Caco-2 (cell line): Measurements from ENCODE around the gene SEMA6D. TPM values are rescaled to one million over a fixed set of nuclear protein-coding genes. Genes with fewer than 3 reads are reported as not detected.
A peak's percentile ranks its signal among the peaks of the same experiment; 100 is the strongest.

Experiments used
- BruUV-seq: library from RNA; stranded (reverse); fragments of 400-500 nt; replicated peaks from 2 replicates; lab custom pipeline; 2021; lab: Mats Ljungman, UMichigan
- CTCF ChIA-PET: fragments of 300-600 bp; sonication (Branson Sonifier 250); formaldehyde crosslinking; loops from one replicate; lab custom pipeline; 2022; ENCODE audit warnings: antibody characterized with exemption; lab: Charles Lee
- POLR2A ChIA-PET: fragments of 300-600 bp; sonication (Branson Sonifier 250); formaldehyde crosslinking; loops from one replicate; lab custom pipeline; 2022; ENCODE audit warnings: antibody characterized with exemption; lab: Charles Lee
- DNase-seq, 2 experiments: peaks; one replicate each; pipeline versions ENCODE4 v3.0.0 to v3.0.0-alpha.2; 2020 to 2022
- H3K27me3 ChIP-seq: replicated peaks from 2 replicates; pipeline ENCODE4 v1.6.0; 2011; ENCODE audit warnings: low read length; ENCODE audit not compliant: control insufficient read depth, insufficient read depth
- H3K36me3 ChIP-seq: 2 replicates; pipeline ENCODE4 v1.5.1; 2011; ENCODE audit warnings: low read length; ENCODE audit not compliant: control insufficient read depth, insufficient read depth
- H3K4me1 ChIP-seq: fragments of 250-450 bp; sonication (Bioruptor Pico); 2 replicates; pipeline ENCODE4 v1.5.1; 2020; ENCODE audit warnings: mild to moderate bottlenecking
- H3K4me3 ChIP-seq: 2 replicates; pipeline ENCODE4 v1.5.1; 2011; ENCODE audit warnings: low read depth, mild to moderate bottlenecking, control low read depth, low read length
- H3K9me3 ChIP-seq: fragments of 250-450 bp; sonication (Bioruptor Pico); 2 replicates; pipeline ENCODE4 v1.5.1; 2020; ENCODE audit warnings: mild to moderate bottlenecking, moderate library complexity
- H3K27ac Mint-ChIP-seq: one replicate; pipeline ENCODE4 v1.8.0; 2022; ENCODE audit warnings: mixed read lengths; ENCODE audit not compliant: unreplicated experiment
- H3K27me3 Mint-ChIP-seq: one replicate; pipeline ENCODE4 v1.8.0; 2022; ENCODE audit warnings: mixed read lengths; ENCODE audit not compliant: insufficient read depth, unreplicated experiment
- H3K36me3 Mint-ChIP-seq: one replicate; pipeline ENCODE4 v1.8.0; 2022; ENCODE audit warnings: mild to moderate bottlenecking, mixed read lengths; ENCODE audit not compliant: insufficient read depth, unreplicated experiment
- H3K4me1 Mint-ChIP-seq: one replicate; pipeline ENCODE4 v1.8.0; 2022; ENCODE audit warnings: low read depth, mixed read lengths; ENCODE audit not compliant: unreplicated experiment
- H3K4me3 Mint-ChIP-seq: one replicate; pipeline ENCODE4 v1.8.0; 2022; ENCODE audit warnings: mild to moderate bottlenecking, moderate library complexity, mixed read lengths; ENCODE audit not compliant: unreplicated experiment
- H3K9me3 Mint-ChIP-seq: one replicate; pipeline ENCODE4 v1.8.0; 2022; ENCODE audit warnings: mixed read lengths; ENCODE audit not compliant: unreplicated experiment
- CTCF ChIP-seq, 2 experiments: fragments of 200-600 bp in 1 of 2; IDR thresholded peaks; 1 replicate in 1 of 2; 2 replicates in 1 of 2; pipeline versions ENCODE4 v1.5.1 to v1.8.0; 2011 to 2022; ENCODE audit warnings: antibody characterized with exemption in 1 of 2, control low read depth in 1 of 2, inconsistent platforms in 1 of 2, low read depth in 1 of 2, low read length in 1 of 2, mild to moderate bottlenecking in 1 of 2, moderate library complexity in 1 of 2; ENCODE audit not compliant: insufficient read depth in 1 of 2, severe bottlenecking in 1 of 2, unreplicated experiment in 1 of 2
- intact Hi-C: fragments of 100-400 bp; cut with micrococcal nuclease; formaldehyde crosslinking; loops from one replicate; pipeline ENCODE4 v1.10.0; 2022; ENCODE audit not compliant: unreplicated experiment
- total RNA-seq: library from RNA; stranded (reverse); gene quantifications from 2 replicates; pipeline ENCODE4 v1.2.3, GENCODE V29; 2022

SEMA6D gene
- total RNA-seq, 1 experiment from 2014 or later, result 0.18 TPM

DNA sequence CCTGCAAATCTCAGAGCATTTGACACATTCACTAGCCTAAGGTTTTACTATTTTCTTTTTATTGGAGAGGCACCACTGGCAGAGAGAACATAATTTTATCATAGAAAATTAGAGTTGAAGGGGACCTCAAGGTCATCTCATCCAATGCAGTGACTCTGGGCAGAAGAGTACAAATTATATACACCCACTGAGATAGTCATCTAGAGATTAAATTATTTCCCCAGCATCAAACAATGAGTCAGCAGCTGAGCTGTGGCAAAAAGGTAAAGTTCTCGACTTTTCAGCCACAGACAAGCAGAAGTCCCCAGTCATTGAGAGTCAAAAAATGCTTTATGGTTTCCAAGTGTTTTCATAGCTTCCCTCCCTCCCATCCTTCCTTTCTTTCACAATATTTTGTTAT, 39.3 kb upstream of the SEMA6D start:
- TF ChIP-seq CTCF (IDR thresholded peaks at IDR 0.05; ENCODE audit: insufficient read depth in 1 of 2, low read depth in 1 of 2, low read length in 1 of 2, severe bottlenecking in 1 of 2, unreplicated experiment in 1 of 2), result no peak
- H3K4me3 ChIP-seq, result no peak overlapping the region
- no peak overlapping the region for H3K27ac Mint-ChIP-seq
- H3K4me1 ChIP-seq, result no peaks in the 10 kb centered on the region
- intact Hi-C loops, result no loop called here
- DNase-seq, result no peak
- H3K36me3 Mint-ChIP-seq, result no peaks in the 10 kb centered on the region
- no peaks in the 10 kb centered on the region for H3K9me3 ChIP-seq
- no peaks in the 10 kb centered on the region for H3K9me3 Mint-ChIP-seq
- no peaks in the 10 kb centered on the region for H3K4me1 Mint-ChIP-seq
- BruUV-seq, result no TSS peak
- no peaks in the 10 kb centered on the region for H3K36me3 ChIP-seq
- H3K27me3 ChIP-seq, result no peaks in the 10 kb centered on the region
- peaks cover 4% of the 10 kb centered on the region for H3K27me3 Mint-ChIP-seq
- ChIA-PET POLR2A (no interaction called here), CTCF (no interaction called here)
- no peak overlapping the region for H3K4me3 Mint-ChIP-seq

DNA sequence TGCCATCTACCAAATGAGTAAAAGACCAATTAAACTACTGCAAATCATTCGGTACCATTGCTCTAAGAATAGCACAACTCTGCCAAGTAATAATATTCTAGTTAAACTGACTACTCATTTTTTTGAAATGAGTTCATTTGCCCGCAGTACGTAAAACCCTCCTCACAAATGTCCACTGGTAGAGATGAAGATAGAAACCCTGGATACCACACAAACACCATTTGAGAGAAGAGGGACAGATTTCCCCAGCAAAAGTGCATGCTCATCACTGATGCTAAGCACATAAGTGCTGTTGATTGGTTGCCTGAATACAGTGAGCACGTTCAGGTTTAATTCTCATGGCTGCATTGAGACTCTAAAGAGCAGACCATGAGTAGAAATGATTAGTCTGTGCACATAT, 34.6 kb upstream of the SEMA6D start:
- DNase-seq, result no peak
- no peaks in the 10 kb centered on the region for H3K36me3 ChIP-seq
- no peaks in the 10 kb centered on the region for H3K27me3 ChIP-seq
- Mint-ChIP-seq H3K4me3 (no peak overlapping the region), H3K4me1 (no peaks in the 10 kb centered on the region), H3K27ac (no peak overlapping the region), H3K27me3 (peaks cover 6% of the 10 kb centered on the region), H3K36me3 (no peaks in the 10 kb centered on the region), H3K9me3 (no peaks in the 10 kb centered on the region)
- ChIA-PET POLR2A (no interaction called here), CTCF (no interaction called here)
- H3K4me3 ChIP-seq, result no peak overlapping the region
- intact Hi-C loops, result no loop called here
- BruUV-seq, result no TSS peak
- H3K4me1 ChIP-seq, result no peaks in the 10 kb centered on the region
- no peak for TF ChIP-seq CTCF (IDR thresholded peaks at IDR 0.05; ENCODE audit: insufficient read depth in 1 of 2, low read depth in 1 of 2, low read length in 1 of 2, severe bottlenecking in 1 of 2, unreplicated experiment in 1 of 2)
- no peaks in the 10 kb centered on the region for H3K9me3 ChIP-seq

- no peaks in the 10 kb centered on the region for H3K9me3 Mint-ChIP-seq
- no TSS peak for BruUV-seq
- TF ChIP-seq CTCF (IDR thresholded peaks at IDR 0.05; ENCODE audit: insufficient read depth in 1 of 2, low read depth in 1 of 2, low read length in 1 of 2, severe bottlenecking in 1 of 2, unreplicated experiment in 1 of 2), result peak in 1 of 2 experiments; percentile 9
- CTCF ChIA-PET, result interaction anchor here (0.6 kb wide), 1 partner anchor 489 kb away, joined by 4 read pairs; no protein-coding TSS in a partner anchor
- intact Hi-C loops, result loop anchor here (1.0 kb wide), 1 partner anchor 489 kb away; no protein-coding TSS in a partner anchor
- H3K4me3 Mint-ChIP-seq, result no peak overlapping the region
- no peaks in the 10 kb centered on the region for H3K36me3 Mint-ChIP-seq
- no peak overlapping the region for H3K27ac Mint-ChIP-seq
- Histone ChIP-seq H3K4me3 (no peak overlapping the region), H3K36me3 (no peaks in the 10 kb centered on the region), H3K9me3 (no peaks in the 10 kb centered on the region), H3K27me3 (no peaks in the 10 kb centered on the region), H3K4me1 (no peaks in the 10 kb centered on the region)
- DNase-seq, result no peak
- H3K27me3 Mint-ChIP-seq, result peaks cover 7% of the 10 kb centered on the region
- POLR2A ChIA-PET, result no interaction called here
- no peaks in the 10 kb centered on the region for H3K4me1 Mint-ChIP-seq
Measured at GRCh38 chr15:47685141-47685870, 32.0 kb upstream of the SEMA6D start.
